GM15510 (cell line): ENCODE results near the gene SMTN.

Experiments used
- POLR2A ChIP-seq: IDR thresholded peaks from 3 replicates; pipeline ENCODE4 v1.6.1; 2011; ENCODE audit warnings: borderline replicate concordance; ENCODE audit not compliant: insufficient read length; ENCODE audit errors: extremely low read depth

Gene SMTN

DNA sequence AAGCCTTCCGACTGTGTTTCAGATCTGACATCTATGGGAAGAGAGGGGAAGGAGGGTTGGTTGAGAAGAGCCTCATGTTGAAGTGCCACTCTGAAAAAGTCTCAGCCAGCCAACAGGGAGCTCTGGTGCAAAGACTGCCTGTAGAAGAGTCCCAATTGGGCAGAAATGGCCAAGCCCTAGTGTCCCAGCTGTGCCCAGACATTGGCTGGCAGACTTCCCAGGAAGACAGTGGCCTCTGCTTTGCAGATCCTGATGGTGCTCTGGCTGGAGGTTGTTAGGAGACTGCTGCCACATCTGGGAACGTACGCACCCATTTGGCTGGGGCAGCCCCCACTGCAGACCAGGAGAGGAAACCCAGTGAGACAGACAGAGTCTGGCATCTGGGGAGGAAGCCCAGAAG is 62.4 kb downstream of the SMTN start:
- TF ChIP-seq POLR2A = no peak

- TF ChIP-seq POLR2A = no peak
These were observed 63.1 kb downstream of the SMTN start for GRCh38 chr22:31144223-31144622.

DNA sequence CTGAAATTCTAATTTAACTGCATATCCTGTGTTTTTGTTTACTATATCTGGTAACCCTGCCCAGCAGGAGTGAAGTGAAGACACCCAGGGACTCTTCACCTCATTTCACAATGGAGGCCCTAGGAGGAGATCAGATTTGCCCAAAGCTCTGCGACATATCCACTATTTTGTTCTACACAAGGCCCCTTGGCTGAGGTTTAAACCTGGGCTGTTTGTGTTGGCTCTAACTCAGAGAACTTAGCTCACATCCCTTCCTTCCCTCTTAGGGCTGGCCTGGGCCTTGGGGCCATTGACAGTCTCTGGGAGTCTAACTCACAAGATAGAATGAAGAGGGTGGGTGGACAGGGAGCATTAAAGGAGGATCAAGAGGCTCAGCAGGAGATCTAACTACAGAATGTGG is 67.4 kb downstream of the SMTN start:
- TF ChIP-seq POLR2A = no peak

- TF ChIP-seq POLR2A = no peak
These were observed 68.0 kb downstream of the SMTN start for GRCh38 chr22:31148953-31149627.

GRCh38 chr22:31150615-31151014 is 69.5 kb downstream of the SMTN start:
- no peak for TF ChIP-seq POLR2A

- no peak for TF ChIP-seq POLR2A
These were observed 70.8 kb downstream of the SMTN start for GRCh38 chr22:31151872-31152271.

- TF ChIP-seq POLR2A = no peak
These were observed 72.2 kb downstream of the SMTN start for GRCh38 chr22:31153357-31153756.
